HepG2 (cell line): Measurements from ENCODE around the gene VSX1. TPM values are rescaled to one million over a fixed set of nuclear protein-coding genes. Genes with fewer than 3 reads are reported as not detected.

ENCODE experiments used
- ARNT ChIP-seq: fragments of 450-650 bp; IDR thresholded peaks from 2 replicates; pipeline ENCODE4 v1.6.1; 2017
- MTF2 ChIP-seq: sonication (generic); formaldehyde crosslinking; IDR thresholded peaks from 2 replicates; pipeline ENCODE4 v1.5.0; 2020; ENCODE audit warnings: missing genetic modification reagents, borderline replicate concordance
- NFE2L1 ChIP-seq: sonication (generic); formaldehyde crosslinking; IDR thresholded peaks from 2 replicates; pipeline ENCODE4 v1.4.0; 2020; ENCODE audit warnings: missing genetic modification reagents, mild to moderate bottlenecking, borderline replicate concordance
- PRPF4 ChIP-seq: fragments of 200-400 bp; formaldehyde crosslinking; IDR thresholded peaks from 2 replicates; pipeline ENCODE4 v1.6.1; 2016; ENCODE audit warnings: low read length, low read depth; ENCODE audit not compliant: poor library complexity, severe bottlenecking
- RELA ChIP-seq: sonication (generic); formaldehyde crosslinking; IDR thresholded peaks from 2 replicates; pipeline ENCODE4 v1.4.0; 2020; ENCODE audit warnings: missing genetic modification reagents
- STAT6 ChIP-seq: sonication (generic); formaldehyde crosslinking; IDR thresholded peaks from 2 replicates; pipeline ENCODE4 v1.4.0; 2020; ENCODE audit warnings: missing genetic modification reagents, mild to moderate bottlenecking, borderline replicate concordance
- TARDBP ChIP-seq: sonication (generic); formaldehyde crosslinking; IDR thresholded peaks from 2 replicates; pipeline ENCODE4 v1.8.0; 2022; ENCODE audit warnings: mild to moderate bottlenecking, missing genetic modification reagents
- TBX3 ChIP-seq: fragments of 450-650 bp; IDR thresholded peaks from 2 replicates; pipeline ENCODE4 v1.6.1; 2017; ENCODE audit warnings: antibody characterized with exemption, mild to moderate bottlenecking, inconsistent platforms, borderline replicate concordance
- THAP9 ChIP-seq: sonication (generic); formaldehyde crosslinking; IDR thresholded peaks from 2 replicates; pipeline ENCODE4; 2020; ENCODE audit warnings: missing genetic modification reagents, mild to moderate bottlenecking, borderline replicate concordance
- ZFP82 ChIP-seq: sonication (generic); formaldehyde crosslinking; IDR thresholded peaks from 2 replicates; pipeline ENCODE4 v1.5.1; 2020; ENCODE audit warnings: mild to moderate bottlenecking, missing genetic modification reagents, borderline replicate concordance
- ZMAT3 ChIP-seq: sonication (generic); formaldehyde crosslinking; conservative IDR thresholded peaks from 2 replicates; pipeline ENCODE4 v1.7.0; 2021; ENCODE audit warnings: missing genetic modification reagents
- ZNF800 ChIP-seq: sonication (generic); formaldehyde crosslinking; IDR thresholded peaks from 2 replicates; pipeline ENCODE4 v1.4.0; 2020; ENCODE audit warnings: missing genetic modification reagents
- polyA plus RNA-seq, 8 experiments: library from polyadenylated mRNA; depleted of rRNA in 3 of 8; stranded (reverse) in 7 of 8; unstranded in 1 of 8; fragments of >200 nt; fragmentation: Illumina TruSeq in 4 of 8; extraction: Trizol in 4 of 8; gene quantifications; 2 replicates each; pipeline versions ENCODE4 v1.2.1 to v1.2.3, GENCODE V29; 2011 to 2016; ENCODE audit warnings: low read depth in 4 of 8, missing spikeins in 1 of 8, mixed read lengths in 1 of 8; ENCODE audit not compliant: insufficient read depth in 1 of 8
- total RNA-seq, 5 experiments: library from RNA; depleted of rRNA; stranded (reverse); fragments of >200 nt; fragmentation: Illumina TruSeq; extraction: Trizol; gene quantifications; 2 replicates each; pipeline ENCODE4 v1.2.3, GENCODE V29; 2016; ENCODE audit warnings: low read depth in 1 of 5
- TF ChIP-seq, protein P1 (sequence below): sonication (generic); formaldehyde crosslinking; IDR thresholded peaks from 2 replicates; pipeline ENCODE4 v1.4.0; 2020; ENCODE audit warnings: missing genetic modification reagents, mild to moderate bottlenecking, borderline replicate concordance
- TF ChIP-seq, protein P2 (sequence below): IDR thresholded peaks from 2 replicates; pipeline ENCODE4 v1.6.1; 2016; ENCODE audit warnings: missing compliant biosample characterization, missing genetic modification reagents, borderline replicate concordance
- TF ChIP-seq, protein P3 (sequence below): sonication (generic); formaldehyde crosslinking; IDR thresholded peaks from 2 replicates; pipeline ENCODE4 v1.4.0; 2020; ENCODE audit warnings: missing genetic modification reagents, borderline replicate concordance

The VSX1 gene
- total and polyA plus RNA-seq, 2 of the 13 experiments (the other 11 are each of a cell fraction or from before 2014, with no cell fraction given): 0.04 TPM; not detected in 1

DNA sequence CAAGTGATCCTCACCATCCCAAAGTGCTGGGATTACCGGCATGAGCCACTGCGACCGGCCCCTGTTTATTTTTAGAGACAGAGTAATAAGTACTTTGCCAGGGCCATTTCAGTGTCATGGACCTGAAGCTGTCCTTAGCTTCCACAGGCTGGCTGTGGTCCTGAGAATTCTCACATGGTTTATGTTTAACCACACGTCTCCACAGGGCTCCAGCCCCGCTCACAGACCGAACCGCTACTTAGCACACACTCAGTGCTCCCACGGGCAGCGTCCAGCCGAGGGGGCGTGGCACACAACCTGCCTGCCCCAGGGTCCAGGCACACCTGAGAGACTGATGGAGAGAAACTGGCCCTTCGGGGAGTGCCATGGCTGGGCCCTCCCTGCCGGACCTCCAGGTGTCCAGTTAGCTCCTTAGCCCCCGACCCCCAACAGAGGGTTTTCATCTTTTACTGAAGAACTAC is 35.7 kb downstream of the VSX1 start (continued):
- TF ChIP-seq ZNF800 (no peak), ZMAT3 (CRISPR knock-in tag) (no peak), THAP9 (CRISPR knock-in tag) (no peak), ARNT (no peak), PRPF4 (no peak), RELA (CRISPR knock-in tag) (no peak), ZFP82 (no peak), NFE2L1 (CRISPR knock-in tag) (no peak), TBX3 (no peak), MTF2 (CRISPR knock-in tag) (no peak), TARDBP (CRISPR knock-in tag) (peak; percentile 67; the same call in 1 of the 2 replicates), STAT6 (CRISPR knock-in tag) (no peak)
- TF ChIP-seq, protein P1, sequence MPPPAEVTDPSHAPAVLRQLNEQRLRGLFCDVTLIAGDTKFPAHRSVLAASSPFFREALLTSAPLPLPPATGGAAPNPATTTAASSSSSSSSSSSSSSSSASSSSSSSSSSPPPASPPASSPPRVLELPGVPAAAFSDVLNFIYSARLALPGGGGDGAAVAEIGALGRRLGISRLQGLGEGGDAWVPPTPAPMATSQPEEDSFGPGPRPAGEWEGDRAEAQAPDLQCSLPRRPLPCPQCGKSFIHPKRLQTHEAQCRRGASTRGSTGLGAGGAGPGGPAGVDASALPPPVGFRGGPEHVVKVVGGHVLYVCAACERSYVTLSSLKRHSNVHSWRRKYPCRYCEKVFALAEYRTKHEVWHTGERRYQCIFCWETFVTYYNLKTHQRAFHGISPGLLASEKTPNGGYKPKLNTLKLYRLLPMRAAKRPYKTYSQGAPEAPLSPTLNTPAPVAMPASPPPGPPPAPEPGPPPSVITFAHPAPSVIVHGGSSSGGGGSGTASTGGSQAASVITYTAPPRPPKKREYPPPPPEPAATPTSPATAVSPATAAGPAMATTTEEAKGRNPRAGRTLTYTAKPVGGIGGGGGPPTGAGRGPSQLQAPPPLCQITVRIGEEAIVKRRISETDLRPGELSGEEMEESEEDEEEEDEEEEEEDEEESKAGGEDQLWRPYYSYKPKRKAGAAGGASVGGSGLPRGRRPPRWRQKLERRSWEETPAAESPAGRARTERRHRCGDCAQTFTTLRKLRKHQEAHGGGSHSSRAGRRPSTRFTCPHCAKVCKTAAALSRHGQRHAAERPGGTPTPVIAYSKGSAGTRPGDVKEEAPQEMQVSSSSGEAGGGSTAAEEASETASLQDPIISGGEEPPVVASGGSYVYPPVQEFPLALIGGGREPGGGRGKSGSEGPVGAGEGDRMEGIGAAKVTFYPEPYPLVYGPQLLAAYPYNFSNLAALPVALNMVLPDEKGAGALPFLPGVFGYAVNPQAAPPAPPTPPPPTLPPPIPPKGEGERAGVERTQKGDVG (CRISPR knock-in tag): no peak
- TF ChIP-seq, protein P2, sequence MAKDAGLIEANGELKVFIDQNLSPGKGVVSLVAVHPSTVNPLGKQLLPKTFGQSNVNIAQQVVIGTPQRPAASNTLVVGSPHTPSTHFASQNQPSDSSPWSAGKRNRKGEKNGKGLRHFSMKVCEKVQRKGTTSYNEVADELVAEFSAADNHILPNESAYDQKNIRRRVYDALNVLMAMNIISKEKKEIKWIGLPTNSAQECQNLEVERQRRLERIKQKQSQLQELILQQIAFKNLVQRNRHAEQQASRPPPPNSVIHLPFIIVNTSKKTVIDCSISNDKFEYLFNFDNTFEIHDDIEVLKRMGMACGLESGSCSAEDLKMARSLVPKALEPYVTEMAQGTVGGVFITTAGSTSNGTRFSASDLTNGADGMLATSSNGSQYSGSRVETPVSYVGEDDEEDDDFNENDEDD (CRISPR knock-in tag): no peak
- TF ChIP-seq, protein P3, sequence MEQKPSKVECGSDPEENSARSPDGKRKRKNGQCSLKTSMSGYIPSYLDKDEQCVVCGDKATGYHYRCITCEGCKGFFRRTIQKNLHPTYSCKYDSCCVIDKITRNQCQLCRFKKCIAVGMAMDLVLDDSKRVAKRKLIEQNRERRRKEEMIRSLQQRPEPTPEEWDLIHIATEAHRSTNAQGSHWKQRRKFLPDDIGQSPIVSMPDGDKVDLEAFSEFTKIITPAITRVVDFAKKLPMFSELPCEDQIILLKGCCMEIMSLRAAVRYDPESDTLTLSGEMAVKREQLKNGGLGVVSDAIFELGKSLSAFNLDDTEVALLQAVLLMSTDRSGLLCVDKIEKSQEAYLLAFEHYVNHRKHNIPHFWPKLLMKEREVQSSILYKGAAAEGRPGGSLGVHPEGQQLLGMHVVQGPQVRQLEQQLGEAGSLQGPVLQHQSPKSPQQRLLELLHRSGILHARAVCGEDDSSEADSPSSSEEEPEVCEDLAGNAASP (CRISPR knock-in tag): peak; percentile 69; the same call in 1 of the 2 replicates
